PC-3 (cell line): Measurements from ENCODE around the gene BNIP2. TPM values are rescaled to one million over a fixed set of nuclear protein-coding genes. Genes with fewer than 3 reads are reported as not detected.

Experiments
- ATAC-seq: fragments of 200-7000 bp; cut with Tn5 transposase; 2 replicates; pipeline ENCODE4 v1.9.1; 2020; ENCODE audit warnings: mild to moderate bottlenecking, moderate library complexity
- BruUV-seq: library from RNA; stranded (reverse); fragments of 400-500 nt; replicated peaks from 2 replicates; lab custom pipeline; 2021; lab: Mats Ljungman, UMichigan
- CTCF ChIA-PET: fragments of 300-600 bp; sonication (Branson Sonifier 250); formaldehyde crosslinking; loops from one replicate; lab custom pipeline; 2022; ENCODE audit warnings: antibody characterized with exemption; lab: Charles Lee
- POLR2A ChIA-PET: fragments of 300-600 bp; sonication (Branson Sonifier 250); formaldehyde crosslinking; loops from one replicate; lab custom pipeline; 2022; ENCODE audit warnings: antibody characterized with exemption; ENCODE audit not compliant: unreplicated experiment; lab: Charles Lee
- DNase-seq: peaks from one replicate; pipeline ENCODE4 v3.0.0-alpha.2; 2015
- H2AFZ ChIP-seq: fragments of 300-600 bp; sonication (generic); 2 replicates; pipeline ENCODE4 v1.6.0; 2016; ENCODE audit warnings: antibody characterized with exemption, low read length
- H3F3A ChIP-seq: fragments of 300-600 bp; sonication (generic); one replicate; pipeline ENCODE4 v1.6.0; 2017; ENCODE audit warnings: antibody characterized with exemption, low read length, control low read depth, mild to moderate bottlenecking; ENCODE audit not compliant: unreplicated experiment
- H3K27ac ChIP-seq: fragments of 300-600 bp; sonication (generic); 2 replicates; pipeline ENCODE4 v1.5.1; 2016; ENCODE audit warnings: mild to moderate bottlenecking, low read length
- H3K27me3 ChIP-seq: fragments of 300-600 bp; sonication (generic); 2 replicates; pipeline ENCODE4 v1.6.1; 2016; ENCODE audit warnings: low read length, mixed read lengths
- H3K36me3 ChIP-seq: fragments of 300-600 bp; sonication (generic); 2 replicates; pipeline ENCODE4 v1.6.1; 2016; ENCODE audit warnings: low read depth, mixed run types, low read length, mixed read lengths
- H3K4me1 ChIP-seq: fragments of 300-600 bp; sonication (generic); 2 replicates; pipeline ENCODE4 v1.5.1; 2016; ENCODE audit warnings: low read length; ENCODE audit not compliant: insufficient read depth
- H3K4me2 ChIP-seq: fragments of 300-600 bp; sonication (generic); 2 replicates; pipeline ENCODE4 v1.6.0; 2016; ENCODE audit warnings: low read length
- H3K4me3 ChIP-seq: fragments of 300-600 bp; sonication (generic); 2 replicates; pipeline ENCODE4 v1.5.1; 2016; ENCODE audit warnings: mild to moderate bottlenecking, low read length, mixed read lengths
- H3K79me2 ChIP-seq: fragments of 300-600 bp; sonication (generic); 2 replicates; pipeline ENCODE4 v1.6.1; 2017; ENCODE audit warnings: low read length, mixed read lengths
- H3K9ac ChIP-seq: fragments of 300-600 bp; sonication (generic); 2 replicates; pipeline ENCODE4 v1.6.0; 2016; ENCODE audit warnings: mild to moderate bottlenecking, low read length
- H3K9me2 ChIP-seq: fragments of 300-600 bp; sonication (generic); replicated peaks from 2 replicates; pipeline ENCODE4 v1.6.1; 2016; ENCODE audit warnings: mixed run types, low read length, mixed read lengths
- H3K9me3 ChIP-seq: fragments of 300-600 bp; sonication (generic); 2 replicates; pipeline ENCODE4 v1.6.1; 2016; ENCODE audit warnings: low read length, mixed read lengths
- H4K20me1 ChIP-seq: fragments of 300-600 bp; sonication (generic); 2 replicates; pipeline ENCODE4 v1.6.1; 2016; ENCODE audit warnings: low read length, mixed read lengths
- EZH2 ChIP-seq: fragments of 300-600 bp; sonication (generic); IDR thresholded peaks from one replicate; pipeline ENCODE4 v1.6.1; 2017; ENCODE audit warnings: antibody characterized with exemption, mild to moderate bottlenecking, low read length; ENCODE audit not compliant: unreplicated experiment
- EZH2phosphoT487 ChIP-seq: fragments of 300-600 bp; sonication (generic); IDR thresholded peaks from 2 replicates; pipeline ENCODE4 v1.6.1; 2018; ENCODE audit warnings: mild to moderate bottlenecking, antibody characterized with exemption, low read length, borderline replicate concordance
- intact Hi-C: fragments of 100-400 bp; cut with micrococcal nuclease; formaldehyde crosslinking; loops from 2 replicates; pipeline ENCODE4 v1.9.0; 2023
- total RNA-seq: library from RNA; depleted of rRNA; stranded (reverse); fragments of >200 nt; gene quantifications from 2 replicates; pipeline ENCODE4 v1.2.3, GENCODE V29; 2014
- TF ChIP-seq, protein P1 (sequence below): fragments of 300-600 bp; sonication (generic); conservative IDR thresholded peaks from 2 replicates; pipeline ENCODE4 v1.5.1; 2017; ENCODE audit warnings: antibody characterized with exemption, low read depth, mild to moderate bottlenecking, low read length

The BNIP2 gene
- total RNA-seq, 1 experiment from 2014 or later: 46.1 TPM

- intact Hi-C loops: no loop called here
- Histone ChIP-seq H3K9me2 (no peaks in the 10 kb centered on the region), H3K27me3 (no peaks in the 10 kb centered on the region), H4K20me1 (peaks cover 50% of the 10 kb centered on the region), H2AFZ (no peak overlapping the region), H3K4me2 (no peak overlapping the region), H3K4me3 (no peak overlapping the region), H3K4me1 (peaks cover 19% of the 10 kb centered on the region), H3K27ac (no peak overlapping the region), H3F3A (no peaks in the 10 kb centered on the region), H3K36me3 (peaks cover 5% of the 10 kb centered on the region; the same call in 1 of the 2 replicates), H3K79me2 (peaks cover 70% of the 10 kb centered on the region), H3K9me3 (no peaks in the 10 kb centered on the region), H3K9ac (no peak overlapping the region)
- DNase-seq (no peak), ATAC-seq (no peak)
- POLR2A ChIA-PET: no interaction called here
- no peak for TF ChIP-seq EZH2phosphoT487
- no peak for TF ChIP-seq EZH2
- TF ChIP-seq, protein P1, sequence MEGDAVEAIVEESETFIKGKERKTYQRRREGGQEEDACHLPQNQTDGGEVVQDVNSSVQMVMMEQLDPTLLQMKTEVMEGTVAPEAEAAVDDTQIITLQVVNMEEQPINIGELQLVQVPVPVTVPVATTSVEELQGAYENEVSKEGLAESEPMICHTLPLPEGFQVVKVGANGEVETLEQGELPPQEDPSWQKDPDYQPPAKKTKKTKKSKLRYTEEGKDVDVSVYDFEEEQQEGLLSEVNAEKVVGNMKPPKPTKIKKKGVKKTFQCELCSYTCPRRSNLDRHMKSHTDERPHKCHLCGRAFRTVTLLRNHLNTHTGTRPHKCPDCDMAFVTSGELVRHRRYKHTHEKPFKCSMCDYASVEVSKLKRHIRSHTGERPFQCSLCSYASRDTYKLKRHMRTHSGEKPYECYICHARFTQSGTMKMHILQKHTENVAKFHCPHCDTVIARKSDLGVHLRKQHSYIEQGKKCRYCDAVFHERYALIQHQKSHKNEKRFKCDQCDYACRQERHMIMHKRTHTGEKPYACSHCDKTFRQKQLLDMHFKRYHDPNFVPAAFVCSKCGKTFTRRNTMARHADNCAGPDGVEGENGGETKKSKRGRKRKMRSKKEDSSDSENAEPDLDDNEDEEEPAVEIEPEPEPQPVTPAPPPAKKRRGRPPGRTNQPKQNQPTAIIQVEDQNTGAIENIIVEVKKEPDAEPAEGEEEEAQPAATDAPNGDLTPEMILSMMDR: no peak
- CTCF ChIA-PET: no interaction called here
- TSS peak; percentile 0 for BruUV-seq
Measured at GRCh38 chr15:59686389-59686788, 2.7 kb downstream of the BNIP2 start.

DNA sequence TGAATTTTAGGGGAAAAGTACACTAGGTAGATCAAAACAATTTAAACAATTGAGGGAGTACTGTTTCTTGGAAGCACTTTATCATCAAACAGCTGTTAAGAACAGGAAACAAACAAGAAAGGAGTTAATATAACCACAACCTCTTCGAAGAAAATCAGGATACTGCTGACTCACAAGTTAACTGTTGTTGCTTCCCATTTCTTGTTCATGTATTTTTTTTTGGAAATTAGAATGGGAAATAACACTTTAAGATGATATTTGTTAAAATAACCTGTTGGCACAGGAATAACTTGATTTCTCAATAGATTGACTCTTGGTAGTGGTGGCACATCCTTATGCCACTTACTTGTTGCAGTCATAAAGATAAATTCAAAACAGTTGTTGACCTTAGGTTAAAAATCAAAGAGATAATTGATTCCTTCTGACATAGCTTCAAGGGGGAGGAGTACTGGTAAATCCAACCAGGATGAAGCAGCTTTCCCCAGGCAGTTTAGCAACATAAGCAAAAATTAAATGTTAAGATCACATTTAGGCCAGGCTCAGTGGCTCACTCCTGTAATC is 3.3 kb downstream of the BNIP2 start:
- CTCF ChIA-PET: no interaction called here
- Histone ChIP-seq H3K27me3 (no peaks in the 10 kb centered on the region), H3K4me2 (no peak overlapping the region), H2AFZ (no peak overlapping the region), H3K4me1 (peaks cover 19% of the 10 kb centered on the region), H3K79me2 (peaks cover 70% of the 10 kb centered on the region), H4K20me1 (peaks cover 50% of the 10 kb centered on the region), H3F3A (no peaks in the 10 kb centered on the region), H3K36me3 (peaks cover 9% of the 10 kb centered on the region; the same call in 1 of the 2 replicates), H3K9me2 (no peaks in the 10 kb centered on the region), H3K27ac (no peak overlapping the region), H3K4me3 (no peak overlapping the region), H3K9me3 (no peaks in the 10 kb centered on the region), H3K9ac (no peak overlapping the region)
- DNase-seq: no peak
- ATAC-seq: no peak
- intact Hi-C loops: no loop called here
- TF ChIP-seq, protein P1: no peak
- no peak for TF ChIP-seq EZH2phosphoT487
- TF ChIP-seq EZH2: no peak
- no TSS peak for BruUV-seq
- POLR2A ChIA-PET: no interaction called here

DNA sequence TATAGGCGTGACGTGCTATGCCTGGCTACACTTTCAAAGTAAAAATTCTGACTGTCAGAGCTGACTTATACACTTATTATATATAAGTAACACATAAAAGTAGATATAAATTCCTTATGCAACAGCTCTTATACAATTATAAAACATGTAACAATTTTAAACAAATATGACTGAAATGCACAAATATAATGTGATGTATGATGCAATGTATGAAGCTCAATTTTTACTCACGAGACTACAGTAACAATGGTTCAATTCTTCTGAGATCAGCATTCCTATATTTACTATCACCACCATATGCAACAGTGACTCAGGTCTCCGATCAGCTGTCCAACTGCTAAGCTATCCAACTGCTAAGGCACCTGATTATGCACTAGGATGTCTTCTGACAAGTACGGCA is 8.2 kb downstream of the BNIP2 start:
- Histone ChIP-seq H2AFZ (no peak overlapping the region), H3K4me3 (no peak overlapping the region), H3K27me3 (no peaks in the 10 kb centered on the region), H3K79me2 (peaks cover 37% of the 10 kb centered on the region), H3K4me1 (peaks cover 3% of the 10 kb centered on the region), H3K36me3 (peaks cover 35% of the 10 kb centered on the region), H3K9me2 (no peaks in the 10 kb centered on the region), H3F3A (no peaks in the 10 kb centered on the region), H3K4me2 (no peak overlapping the region), H4K20me1 (peaks cover 26% of the 10 kb centered on the region), H3K9me3 (no peaks in the 10 kb centered on the region), H3K27ac (no peak overlapping the region), H3K9ac (no peak overlapping the region)
- ChIA-PET CTCF (no interaction called here), POLR2A (no interaction called here)
- TF ChIP-seq EZH2: no peak
- TF ChIP-seq, protein P1: no peak
- no peak for TF ChIP-seq EZH2phosphoT487
- DNase-seq (no peak), ATAC-seq (no peak)
- BruUV-seq: no TSS peak
- intact Hi-C loops: no loop called here
